B cell (primary cell): ENCODE results near the gene ZP1. TPM values are rescaled to one million over a fixed set of nuclear protein-coding genes. Genes with fewer than 3 reads are reported as not detected.
A peak's percentile ranks its signal among the peaks of the same experiment; 100 is the strongest.

Source experiments
- ATAC-seq: fragments of 200-7000 bp; cut with Tn5 transposase; one replicate; pipeline ENCODE4 v1.10.0; 2021; ENCODE audit warnings: low read depth, mild to moderate bottlenecking, moderate number of reproducible peaks, moderate library complexity
- CTCF ChIA-PET: fragments of 350-600 bp; sonication (Branson Sonifier 250); formaldehyde crosslinking; loops from one replicate; lab custom pipeline; 2021; ENCODE audit warnings: antibody characterized with exemption, inconsistent platforms; lab: Charles Lee
- POLR2A ChIA-PET: fragments of 350-600 bp; sonication (Branson Sonifier 250); formaldehyde crosslinking; loops from one replicate; lab custom pipeline; 2021; ENCODE audit warnings: antibody characterized with exemption; lab: Charles Lee
- DNase-seq: peaks from one replicate; pipeline ENCODE4 v3.0.0; 2013
- H2AFZ ChIP-seq: 2 replicates; pipeline ENCODE4 v1.6.1; 2012; ENCODE audit warnings: mild to moderate bottlenecking, low read depth, low read length; ENCODE audit not compliant: insufficient read depth, poor library complexity, severe bottlenecking
- H3K27ac ChIP-seq, 2 donors: 1 replicate in 1 of 2; 2 replicates in 1 of 2; pipeline ENCODE4 v1.5.1; 2012 to 2013; ENCODE audit warnings: low read length in 2 of 2, mild to moderate bottlenecking in 2 of 2, moderate library complexity in 1 of 2
- H3K27me3 ChIP-seq, 4 experiments: fragments of 200-600 bp in 1 of 4; sonication (generic) in 1 of 4; replicated peaks in 1 of 4; 1 replicate in 2 of 4; 2 replicates in 2 of 4; pipeline versions ENCODE4 v1.6.1 to v1.7.0; 2013 to 2016; ENCODE audit warnings: low read length in 3 of 4, mild to moderate bottlenecking in 2 of 4, mixed read lengths in 1 of 4, moderate library complexity in 1 of 4; ENCODE audit not compliant: insufficient read depth in 4 of 4, control insufficient read depth in 3 of 4; ENCODE audit errors: control extremely low read depth in 1 of 4
- H3K36me3 ChIP-seq, 2 experiments: replicated peaks in 1 of 2; 1 replicate in 1 of 2; 2 replicates in 1 of 2; pipeline versions ENCODE4 v1.6.1 to v1.7.1; 2013; ENCODE audit warnings: low read length in 1 of 2; ENCODE audit not compliant: insufficient read depth in 2 of 2, control insufficient read depth in 1 of 2; ENCODE audit errors: control extremely low read depth in 1 of 2, extremely low read depth in 1 of 2
- H3K4me1 ChIP-seq, 2 donors: fragments of 200-600 bp in 1 of 2; sonication (generic) in 1 of 2; 1 replicate in 1 of 2; 2 replicates in 1 of 2; pipeline versions ENCODE4 v1.5.1 to v1.6.1; 2013 to 2017; ENCODE audit warnings: low read length in 2 of 2; ENCODE audit not compliant: control insufficient read depth in 2 of 2, insufficient read depth in 2 of 2
- H3K4me2 ChIP-seq: replicated peaks from 2 replicates; pipeline ENCODE3; 2012; ENCODE audit warnings: mild to moderate bottlenecking, low read depth, low read length; ENCODE audit not compliant: poor library complexity, severe bottlenecking
- H3K4me3 ChIP-seq, 5 experiments: fragments of 200-600 bp in 1 of 5; sonication (generic) in 1 of 5; 1 replicate in 3 of 5; 2 replicates in 2 of 5; pipeline versions ENCODE4 v1.5.1 to v1.7.0; 2011 to 2016; ENCODE audit warnings: low read length in 4 of 5, mild to moderate bottlenecking in 4 of 5, low read depth in 2 of 5, control low read depth in 1 of 5, moderate library complexity in 1 of 5; ENCODE audit not compliant: insufficient read depth in 1 of 5; ENCODE audit errors: control extremely low read depth in 1 of 5, extremely low read depth in 1 of 5
- H3K79me2 ChIP-seq: fragments of 200-600 bp; sonication (generic); one replicate; pipeline ENCODE4 v1.6.0; 2016; ENCODE audit warnings: low read length; ENCODE audit not compliant: control insufficient read depth, insufficient read depth
- H3K9ac ChIP-seq: fragments of 200-600 bp; sonication (generic); 2 replicates; pipeline ENCODE4 v1.6.1; 2017; ENCODE audit warnings: mild to moderate bottlenecking, low read length, moderate library complexity
- H3K9me3 ChIP-seq, 3 donors: one replicate each; pipeline versions ENCODE4 v1.6.1 to v1.7.1; 2013; ENCODE audit warnings: low read length in 2 of 3; ENCODE audit not compliant: control insufficient read depth in 2 of 3, insufficient read depth in 1 of 3; ENCODE audit errors: control extremely low read depth in 1 of 3
- H4K20me1 ChIP-seq: 2 replicates; pipeline ENCODE4 v1.6.0; 2012; ENCODE audit warnings: mild to moderate bottlenecking, low read length; ENCODE audit not compliant: insufficient read depth, control insufficient read depth, poor library complexity, severe bottlenecking
- H3K27ac Mint-ChIP-seq: one replicate; pipeline ENCODE4 v1.8.0; 2021; ENCODE audit warnings: mixed read lengths
- H3K27me3 Mint-ChIP-seq: one replicate; pipeline ENCODE4 v1.8.0; 2021; ENCODE audit warnings: mixed read lengths
- H3K4me1 Mint-ChIP-seq: one replicate; pipeline ENCODE4 v1.8.0; 2021; ENCODE audit warnings: mixed read lengths
- H3K4me3 Mint-ChIP-seq: one replicate; pipeline ENCODE4 v1.8.0; 2021; ENCODE audit warnings: mixed read lengths
- H3K9me3 Mint-ChIP-seq: one replicate; pipeline ENCODE4 v1.8.0; 2022; ENCODE audit warnings: mixed read lengths; ENCODE audit not compliant: insufficient read depth
- EZH2 ChIP-seq: IDR thresholded peaks from 2 replicates; pipeline ENCODE4 v1.6.1; 2012; ENCODE audit warnings: borderline replicate concordance, low read depth, mild to moderate bottlenecking, moderate library complexity, low read length; ENCODE audit not compliant: insufficient read depth, poor library complexity, severe bottlenecking
- WGBS: methylation state at CpG from one replicate; pipeline ENCODE4 v1.1.5; 2013; ENCODE audit warnings: missing lambda C conversion rate; ENCODE audit not compliant: insufficient coverage; 5-methylcytosine and 5-hydroxymethylcytosine counted together
- intact Hi-C: fragments of 100-400 bp; cut with micrococcal nuclease; formaldehyde crosslinking; loops from one replicate; pipeline ENCODE4 v1.10.0; 2022
- polyA plus RNA-seq: library from polyadenylated mRNA; depleted of rRNA; stranded (reverse); fragments of >200 nt; gene quantifications from 2 replicates; pipeline ENCODE4 v1.2.3, GENCODE V29; 2012
- total RNA-seq, 2 donors: library from RNA; stranded (reverse); fragments of 120-200 nt in 1 of 2; gene quantifications; 1 replicate in 1 of 2; 2 replicates in 1 of 2; pipeline versions ENCODE4 v1.2.3 to v1.2.4, GENCODE V29; 2013 to 2022
- TF ChIP-seq, protein P1 (sequence below): fragments of 200-600 bp; IDR thresholded peaks from one replicate; pipeline ENCODE4 v1.8.0; 2022; ENCODE audit warnings: antibody characterized with exemption, mild to moderate bottlenecking

The ZP1 gene
- total and polyA plus RNA-seq, 2 donors (not counting 1 experiment from before 2014, with no cell fraction given): 0.06 TPM; not detected in 1

DNA sequence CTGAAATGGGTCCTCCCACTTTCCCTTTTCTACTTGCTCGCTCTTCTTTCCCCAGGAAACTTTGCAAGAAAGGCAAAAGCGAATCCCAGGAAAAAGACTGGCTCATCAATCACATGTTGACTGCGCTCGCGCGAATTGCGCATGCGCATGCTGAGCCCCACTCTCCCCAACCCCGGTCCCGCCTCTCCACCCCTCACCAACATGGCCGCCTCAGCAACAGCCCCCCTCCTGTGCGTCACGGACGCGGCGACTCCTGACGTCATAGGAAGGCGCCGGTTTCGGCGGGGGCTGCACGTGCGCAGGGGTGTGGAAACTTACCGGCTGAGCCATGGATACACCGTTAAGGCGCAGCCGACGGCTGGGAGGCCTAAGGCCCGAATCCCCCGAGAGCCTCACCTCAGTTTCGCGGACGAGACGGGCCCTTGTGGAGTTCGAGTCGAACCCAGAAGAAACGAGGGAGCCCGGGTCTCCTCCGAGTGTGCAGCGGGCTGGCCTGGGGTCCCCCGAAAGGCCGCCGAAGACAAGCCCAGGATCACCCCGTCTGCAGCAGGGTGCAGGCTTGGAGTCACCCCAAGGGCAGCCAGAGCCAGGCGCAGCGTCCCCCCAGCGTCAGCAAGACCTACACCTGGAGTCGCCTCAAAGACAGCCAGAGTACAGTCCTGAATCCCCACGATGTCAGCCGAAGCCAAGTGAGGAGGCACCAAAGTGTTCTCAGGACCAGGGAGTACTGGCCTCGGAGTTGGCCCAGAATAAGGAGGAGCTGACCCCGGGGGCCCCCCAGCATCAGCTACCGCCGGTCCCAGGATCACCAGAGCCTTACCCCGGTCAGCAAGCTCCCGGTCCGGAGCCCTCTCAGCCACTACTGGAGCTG lies 25.3 kb upstream of the ZP1 start, which contains the start of gene CCDC86:
Gene CCDC86 (plus strand): TSS at position 317 of the 871 bp plus-strand sequence. CDS start 12 bp downstream, at position 329.
- Histone ChIP-seq H4K20me1 (no peaks in the 10 kb centered on the region), H2AFZ (peak within 1 kb of the TSS; percentile 96), H3K4me1 (peaks cover 32 to 33% of the 10 kb centered on the region in 2 donors), H3K9me3 (no peaks in the 10 kb centered on the region), H3K4me3 (peak within 1 kb of the TSS; percentile 54 to 97 (median 88)), H3K9ac (peak within 1 kb of the TSS; percentile 90), H3K27me3 (no peaks in the 10 kb centered on the region), H3K79me2 (peaks cover 34% of the 10 kb centered on the region), H3K36me3 (no peaks in the 10 kb centered on the region), H3K4me2 (peak within 1 kb of the TSS; percentile 89), H3K27ac (peak within 1 kb of the TSS; percentile 49 to 81)
- Mint-ChIP-seq H3K4me1 (peaks cover 48% of the 10 kb centered on the region), H3K27ac (peak within 1 kb of the TSS; percentile 93), H3K4me3 (peak within 1 kb of the TSS; percentile 93), H3K27me3 (no peaks in the 10 kb centered on the region), H3K9me3 (no peaks in the 10 kb centered on the region)
- under 1% methylated on average over 56 of the region's 57 CpGs for WGBS
- no peak for TF ChIP-seq EZH2
- TF ChIP-seq, protein P1, sequence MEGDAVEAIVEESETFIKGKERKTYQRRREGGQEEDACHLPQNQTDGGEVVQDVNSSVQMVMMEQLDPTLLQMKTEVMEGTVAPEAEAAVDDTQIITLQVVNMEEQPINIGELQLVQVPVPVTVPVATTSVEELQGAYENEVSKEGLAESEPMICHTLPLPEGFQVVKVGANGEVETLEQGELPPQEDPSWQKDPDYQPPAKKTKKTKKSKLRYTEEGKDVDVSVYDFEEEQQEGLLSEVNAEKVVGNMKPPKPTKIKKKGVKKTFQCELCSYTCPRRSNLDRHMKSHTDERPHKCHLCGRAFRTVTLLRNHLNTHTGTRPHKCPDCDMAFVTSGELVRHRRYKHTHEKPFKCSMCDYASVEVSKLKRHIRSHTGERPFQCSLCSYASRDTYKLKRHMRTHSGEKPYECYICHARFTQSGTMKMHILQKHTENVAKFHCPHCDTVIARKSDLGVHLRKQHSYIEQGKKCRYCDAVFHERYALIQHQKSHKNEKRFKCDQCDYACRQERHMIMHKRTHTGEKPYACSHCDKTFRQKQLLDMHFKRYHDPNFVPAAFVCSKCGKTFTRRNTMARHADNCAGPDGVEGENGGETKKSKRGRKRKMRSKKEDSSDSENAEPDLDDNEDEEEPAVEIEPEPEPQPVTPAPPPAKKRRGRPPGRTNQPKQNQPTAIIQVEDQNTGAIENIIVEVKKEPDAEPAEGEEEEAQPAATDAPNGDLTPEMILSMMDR: no peak
- DNase-seq: peak; percentile 98
- CTCF ChIA-PET: interaction anchor here (0.8 to 4.8 kb wide), 3 partner anchors 11 to 1266 kb away, joined by 3 to 27 read pairs (median 4); no protein-coding TSS in a partner anchor
- ATAC-seq: peak; percentile 97
- POLR2A ChIA-PET: no interaction called here
- intact Hi-C loops: loop anchor here (1.0 to 5.0 kb wide), 5 partner anchors 68 to 585 kb away; partner anchors contain the start of genes CPSF7, DDB1, SLC15A3 and TKFC
